Measurements from ENCODE around the gene SLC5A10.

DNA sequence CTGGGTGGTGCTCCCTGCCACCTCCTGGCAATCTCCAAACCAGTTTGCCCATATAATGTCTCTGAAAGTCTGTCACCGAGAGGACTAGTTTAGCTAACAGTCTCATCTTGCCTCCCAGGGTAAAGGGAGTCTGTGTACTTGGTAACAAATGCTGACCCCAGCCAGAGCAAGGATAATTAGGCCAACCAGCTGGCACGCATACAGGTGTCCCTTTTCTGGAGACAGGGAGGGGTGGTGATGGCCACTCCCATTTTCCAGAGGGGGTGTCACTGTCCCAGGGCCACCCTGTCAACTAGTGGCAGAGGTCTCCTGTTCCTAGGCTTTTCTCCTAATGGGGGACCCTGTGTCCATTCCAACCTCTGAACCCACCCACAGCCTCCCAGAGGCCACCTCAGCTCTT is 44.5 kb downstream of the SLC5A10 start:
- TF ChIP-seq CTCF (IDR thresholded peaks at IDR 0.05; ENCODE audit: insufficient read depth, low read length) (no peak), POLR2AphosphoS5 (IDR thresholded peaks at IDR 0.05; ENCODE audit: low read depth) (no peak), SPI1 (IDR thresholded peaks at IDR 0.05; ENCODE audit: borderline replicate concordance, low read depth) (no peak), GABPA (IDR thresholded peaks at IDR 0.05; ENCODE audit: low read depth) (no peak)
- TF ChIP-seq, protein P1, sequence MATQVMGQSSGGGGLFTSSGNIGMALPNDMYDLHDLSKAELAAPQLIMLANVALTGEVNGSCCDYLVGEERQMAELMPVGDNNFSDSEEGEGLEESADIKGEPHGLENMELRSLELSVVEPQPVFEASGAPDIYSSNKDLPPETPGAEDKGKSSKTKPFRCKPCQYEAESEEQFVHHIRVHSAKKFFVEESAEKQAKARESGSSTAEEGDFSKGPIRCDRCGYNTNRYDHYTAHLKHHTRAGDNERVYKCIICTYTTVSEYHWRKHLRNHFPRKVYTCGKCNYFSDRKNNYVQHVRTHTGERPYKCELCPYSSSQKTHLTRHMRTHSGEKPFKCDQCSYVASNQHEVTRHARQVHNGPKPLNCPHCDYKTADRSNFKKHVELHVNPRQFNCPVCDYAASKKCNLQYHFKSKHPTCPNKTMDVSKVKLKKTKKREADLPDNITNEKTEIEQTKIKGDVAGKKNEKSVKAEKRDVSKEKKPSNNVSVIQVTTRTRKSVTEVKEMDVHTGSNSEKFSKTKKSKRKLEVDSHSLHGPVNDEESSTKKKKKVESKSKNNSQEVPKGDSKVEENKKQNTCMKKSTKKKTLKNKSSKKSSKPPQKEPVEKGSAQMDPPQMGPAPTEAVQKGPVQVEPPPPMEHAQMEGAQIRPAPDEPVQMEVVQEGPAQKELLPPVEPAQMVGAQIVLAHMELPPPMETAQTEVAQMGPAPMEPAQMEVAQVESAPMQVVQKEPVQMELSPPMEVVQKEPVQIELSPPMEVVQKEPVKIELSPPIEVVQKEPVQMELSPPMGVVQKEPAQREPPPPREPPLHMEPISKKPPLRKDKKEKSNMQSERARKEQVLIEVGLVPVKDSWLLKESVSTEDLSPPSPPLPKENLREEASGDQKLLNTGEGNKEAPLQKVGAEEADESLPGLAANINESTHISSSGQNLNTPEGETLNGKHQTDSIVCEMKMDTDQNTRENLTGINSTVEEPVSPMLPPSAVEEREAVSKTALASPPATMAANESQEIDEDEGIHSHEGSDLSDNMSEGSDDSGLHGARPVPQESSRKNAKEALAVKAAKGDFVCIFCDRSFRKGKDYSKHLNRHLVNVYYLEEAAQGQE (IDR thresholded peaks at IDR 0.05; ENCODE audit: insufficient replicate concordance, low read depth), result no peak
